ENCODE measurements around the gene CASP2.

The CASP2 gene

DNA sequence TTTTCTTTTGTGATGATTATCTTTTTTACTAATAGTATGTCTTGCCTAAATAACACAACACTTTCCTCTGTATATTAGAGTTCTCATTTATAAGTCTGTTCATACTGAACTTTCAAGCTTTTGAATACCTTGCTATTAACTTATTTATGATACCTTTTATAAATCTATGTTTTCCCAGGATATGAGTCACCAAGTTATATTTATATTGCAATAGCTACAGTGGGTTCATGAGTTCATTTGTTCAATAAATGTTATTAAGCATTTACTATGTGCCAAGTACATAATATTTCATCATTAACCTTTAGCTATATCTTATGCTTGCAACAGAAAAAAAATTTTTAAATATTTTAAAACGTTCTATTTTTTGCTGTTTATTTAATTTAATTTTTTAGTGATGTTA is 46.1 kb downstream of the CASP2 start:
- DNase-seq (ENCODE audit: low spot score) = no peak

DNA sequence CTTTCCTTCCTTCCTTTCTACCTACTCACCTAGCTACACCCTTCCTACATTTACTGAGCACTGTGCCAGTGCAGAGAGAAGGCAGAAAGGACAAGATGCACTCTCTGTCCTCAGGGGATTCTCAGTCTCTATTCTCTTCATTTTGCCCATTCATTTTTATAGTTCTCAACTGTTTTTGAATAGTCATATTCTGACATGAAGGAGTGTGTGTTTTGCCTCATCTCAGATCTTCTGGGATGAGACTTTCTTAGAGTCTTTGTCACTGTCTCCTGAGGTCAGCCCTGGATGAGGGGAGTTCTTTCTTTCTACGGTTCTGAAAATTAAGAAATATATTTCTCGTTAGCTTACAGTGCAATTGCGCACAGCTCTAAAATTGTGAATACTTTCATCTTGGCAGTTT is 49.1 kb downstream of the CASP2 start:
- DNase-seq (ENCODE audit: low spot score) = no peak

DNA sequence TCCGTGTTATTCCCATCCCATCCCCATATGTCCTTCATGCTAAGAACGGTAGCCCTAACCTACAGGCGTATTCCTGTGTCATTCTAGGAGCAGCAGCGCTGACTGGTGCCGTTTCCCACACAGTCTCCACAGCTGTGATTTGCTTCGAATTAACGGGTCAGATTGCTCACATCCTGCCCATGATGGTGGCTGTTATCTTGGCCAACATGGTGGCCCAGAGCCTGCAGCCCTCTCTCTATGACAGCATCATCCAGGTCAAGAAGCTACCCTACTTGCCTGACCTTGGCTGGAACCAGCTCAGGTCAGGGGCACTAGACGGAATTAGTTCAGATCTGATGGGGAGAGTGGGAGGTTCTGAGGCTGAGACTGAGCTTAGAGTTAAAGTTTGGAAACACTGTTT is 53.7 kb downstream of the CASP2 start:
- no peak for DNase-seq (ENCODE audit: low spot score)

DNA sequence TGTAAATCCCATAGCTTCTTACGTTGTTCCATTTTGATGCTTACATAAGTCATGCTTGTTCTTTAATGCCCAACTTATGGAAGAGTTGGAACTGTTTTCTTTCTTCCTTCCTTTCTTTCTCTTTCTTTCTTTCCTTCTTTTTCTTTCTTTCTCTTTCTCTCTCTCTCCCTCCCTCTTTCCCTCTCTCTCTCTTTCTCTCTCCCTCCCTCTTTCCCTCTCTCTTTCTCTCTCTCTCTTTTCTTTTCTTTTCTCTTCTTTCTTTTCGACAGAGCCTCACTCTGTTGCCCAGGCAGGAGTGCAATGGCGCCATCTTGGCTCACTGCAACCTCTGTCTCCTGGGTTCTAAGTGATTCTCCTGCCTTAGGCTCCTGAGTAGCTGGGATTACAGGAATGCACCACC is 55.4 kb downstream of the CASP2 start:
- no peak for DNase-seq (ENCODE audit: low spot score)

DNA sequence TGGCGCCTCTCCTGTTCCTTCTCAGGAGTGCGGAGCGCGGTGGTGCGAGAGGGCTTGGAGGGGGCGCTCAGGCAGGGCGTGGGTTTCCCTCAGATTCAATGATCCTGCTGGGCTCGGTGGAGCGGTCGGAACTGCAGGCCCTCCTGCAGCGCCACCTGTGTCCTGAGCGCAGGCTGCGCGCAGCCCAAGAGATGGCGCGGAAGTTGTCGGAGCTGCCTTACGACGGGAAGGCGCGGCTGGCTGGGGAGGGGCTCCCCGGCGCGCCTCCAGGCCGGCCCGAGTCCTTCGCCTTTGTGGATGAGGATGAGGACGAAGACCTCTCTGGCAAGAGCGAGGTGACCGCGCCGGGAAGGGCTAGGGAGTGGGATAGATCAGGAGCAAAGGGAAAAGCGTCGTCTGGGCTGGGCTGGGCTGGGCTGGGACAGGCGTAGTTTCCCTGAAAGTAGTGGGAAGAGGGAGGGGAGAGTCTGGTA is 57.3 kb downstream of the CASP2 start:
- peak; percentile 52 for DNase-seq (ENCODE audit: low spot score)

DNA sequence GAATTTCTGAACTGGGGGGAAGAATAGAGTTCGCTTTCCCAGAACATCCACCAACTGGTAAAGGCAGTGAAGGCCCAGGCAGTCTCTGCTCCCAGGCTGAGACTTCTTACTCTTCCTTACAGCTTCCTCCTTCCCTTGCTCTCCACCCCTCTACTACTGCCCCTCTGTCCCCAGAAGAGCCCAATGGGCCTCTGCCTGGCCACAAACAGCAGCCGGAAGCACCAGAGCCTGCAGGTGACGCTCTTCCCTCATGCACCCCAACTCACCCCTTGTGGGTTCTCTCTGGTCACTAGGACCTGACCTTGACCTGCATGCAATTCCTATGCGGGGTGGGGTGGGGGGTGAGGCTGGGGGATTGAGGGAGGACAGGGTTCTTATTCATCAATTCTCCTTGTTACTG is 57.9 kb downstream of the CASP2 start:
- DNase-seq (ENCODE audit: low spot score) = no peak

DNA sequence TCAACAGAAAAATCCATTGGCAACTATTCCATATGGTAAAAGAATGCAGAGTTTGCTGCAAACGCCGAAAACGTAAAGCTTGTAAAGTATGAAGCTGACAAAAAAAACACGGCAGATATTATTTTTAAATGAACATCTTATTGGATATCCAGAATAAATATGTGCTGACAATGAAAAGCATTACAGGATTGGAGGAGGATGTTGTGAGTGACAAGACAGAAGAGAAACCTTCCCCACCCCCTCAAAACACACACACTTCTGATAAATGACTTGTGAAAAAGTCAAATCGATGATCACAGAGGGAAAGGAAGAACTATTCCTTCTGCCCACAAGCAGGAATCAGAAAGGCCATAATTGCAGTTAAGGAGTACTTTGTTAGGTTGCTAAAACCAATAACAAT is 59.8 kb downstream of the CASP2 start:
- no peak for DNase-seq (ENCODE audit: low spot score)

DNA sequence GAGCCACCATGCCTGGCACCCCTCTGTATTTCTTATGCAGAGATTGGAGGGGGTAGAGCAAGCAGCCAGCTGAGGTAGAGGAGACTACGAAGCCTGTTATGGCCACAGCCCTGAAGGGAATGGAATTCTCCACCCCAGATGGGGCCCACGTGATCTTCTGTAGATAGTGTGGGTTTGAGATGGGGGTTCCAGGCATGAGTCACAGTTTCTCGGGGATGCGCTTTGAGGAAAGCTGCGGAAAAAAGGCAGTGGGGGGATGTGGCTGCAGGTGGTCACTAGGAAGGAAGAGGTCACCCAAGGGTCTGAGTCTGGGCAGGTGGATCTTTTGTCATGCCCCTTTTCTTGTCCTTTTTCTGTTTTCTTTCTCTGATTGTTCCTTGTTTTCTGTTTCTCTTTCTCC is 62.9 kb downstream of the CASP2 start:
- DNase-seq (ENCODE audit: low spot score) = no peak

DNA sequence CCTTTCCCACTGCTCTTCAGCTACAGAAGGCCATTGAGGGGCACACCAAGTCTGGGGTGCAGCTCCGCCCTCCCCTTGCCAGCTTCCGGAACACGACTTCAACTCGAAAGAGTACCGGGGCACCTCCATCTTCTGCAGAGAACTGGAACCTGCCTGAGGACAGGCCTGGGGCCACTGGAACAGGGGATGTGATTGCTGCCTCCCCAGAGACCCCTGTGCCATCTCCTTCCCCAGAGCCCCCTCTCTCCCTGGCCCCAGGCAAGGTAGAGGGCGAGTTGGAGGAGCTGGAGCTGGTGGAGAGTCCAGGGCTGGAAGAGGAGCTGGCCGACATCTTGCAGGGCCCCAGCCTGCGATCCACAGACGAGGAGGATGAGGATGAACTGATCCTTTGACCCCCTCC is 63.4 kb downstream of the CASP2 start:
- no peak for DNase-seq (ENCODE audit: low spot score)

DNA sequence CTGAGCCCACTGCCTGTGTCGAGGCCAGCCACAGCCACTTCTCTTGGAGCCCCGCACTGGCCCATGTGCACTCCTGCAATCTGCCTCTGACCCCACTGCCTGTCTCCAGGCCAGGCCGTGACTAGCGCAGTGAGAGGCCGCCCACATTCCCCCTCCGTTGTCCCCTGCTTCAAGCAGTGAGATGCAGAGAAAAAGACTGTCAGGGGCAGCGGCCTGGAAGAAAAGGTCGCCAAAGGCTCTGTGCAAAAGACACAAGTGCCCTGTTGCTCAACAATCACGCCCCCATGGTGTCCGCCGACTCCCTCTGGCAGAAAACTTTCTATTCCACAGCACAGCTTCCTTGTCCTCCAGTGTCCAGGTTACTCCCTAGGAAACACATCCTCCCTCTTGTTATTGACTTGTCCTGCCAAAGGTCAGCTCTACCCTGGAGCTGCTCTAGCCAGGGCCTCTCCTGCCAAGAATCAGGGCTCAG is 64.4 kb downstream of the CASP2 start:
- no peak for DNase-seq (ENCODE audit: low spot score)

DNA sequence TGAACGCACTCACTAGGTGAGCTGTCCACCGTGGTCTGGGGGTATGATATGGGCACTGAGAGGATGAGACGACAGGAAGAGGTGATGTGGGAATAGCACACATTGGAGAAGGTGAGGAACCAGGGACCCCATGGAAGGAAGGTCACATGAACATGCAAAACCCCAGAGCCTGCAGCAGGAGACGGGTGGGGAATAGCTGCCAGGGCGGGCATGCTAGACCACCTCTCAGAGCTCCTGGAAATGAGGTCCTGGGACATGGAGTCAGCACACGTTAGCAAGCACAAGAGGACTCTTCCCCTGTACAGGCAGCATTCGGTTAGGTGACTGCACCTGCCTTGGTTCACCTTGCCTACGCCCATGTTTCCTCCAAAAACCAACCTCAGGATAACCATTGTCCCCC is 66.2 kb downstream of the CASP2 start:
- no peak for DNase-seq (ENCODE audit: low spot score)

DNA sequence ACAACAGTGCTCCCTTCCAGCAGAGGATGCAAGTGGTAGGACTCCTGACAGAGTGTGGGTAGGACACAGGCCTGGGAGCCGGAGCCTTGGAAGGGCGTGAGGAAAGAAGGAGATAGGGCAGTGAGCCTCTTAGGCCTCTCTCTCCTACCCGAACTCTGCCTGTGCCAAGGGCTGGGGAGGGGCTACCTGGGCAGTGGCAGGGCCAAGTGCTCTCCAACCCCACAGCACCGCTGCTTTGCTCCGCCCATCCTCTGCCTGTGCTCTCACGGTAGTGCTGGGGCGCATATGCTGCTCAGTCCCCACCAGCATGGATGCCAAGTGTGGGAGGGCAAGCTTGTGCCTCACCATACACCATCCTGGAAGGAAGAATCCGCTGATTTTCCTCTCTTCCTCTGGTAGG is 66.8 kb downstream of the CASP2 start:
- no peak for DNase-seq (ENCODE audit: low spot score)

DNA sequence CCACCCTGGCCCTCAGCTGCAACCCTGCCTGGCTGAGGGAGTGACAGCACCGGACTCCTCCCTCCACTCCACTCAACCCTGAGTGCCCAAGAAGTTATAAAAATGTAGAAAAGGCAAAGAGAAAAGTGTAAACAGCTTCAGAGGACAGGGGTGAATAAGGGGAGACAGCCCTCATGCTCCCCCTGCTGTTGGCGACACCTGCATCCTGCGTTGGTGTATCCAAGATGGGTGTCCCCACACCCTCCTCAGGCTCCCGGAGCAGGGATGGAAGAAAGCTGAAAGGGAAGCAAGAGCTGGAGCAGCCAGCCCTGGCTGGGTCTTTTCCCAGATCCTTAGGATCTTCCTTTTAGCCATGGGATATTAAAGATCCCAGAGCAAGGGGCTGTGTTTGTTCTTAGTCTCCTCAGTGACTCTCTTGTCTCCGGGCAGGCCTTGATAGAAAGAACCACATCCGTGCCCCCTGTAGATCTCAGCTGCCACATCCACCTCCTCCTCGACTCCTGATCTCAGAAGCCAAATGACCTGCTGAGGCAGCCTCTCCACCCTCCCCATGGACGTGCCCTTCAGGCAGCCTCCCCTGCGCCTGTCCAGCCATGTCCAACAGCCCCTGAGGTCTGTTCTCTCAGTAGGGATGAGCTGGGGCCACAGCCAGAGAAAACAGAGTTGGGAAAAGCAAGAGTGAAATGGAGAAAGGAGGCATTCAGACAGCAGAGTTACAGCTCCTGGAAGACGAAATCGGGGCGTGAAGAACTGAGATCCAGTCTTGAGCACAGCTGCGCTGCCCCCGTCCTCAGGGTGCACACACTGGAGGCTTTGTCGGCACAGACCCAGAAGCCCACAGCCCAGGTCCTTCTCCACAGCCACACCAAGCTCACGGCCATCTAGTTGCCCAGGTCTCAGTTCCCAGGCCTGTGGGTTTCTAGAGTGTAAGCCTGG is 67.6 kb downstream of the CASP2 start:
- no peak for DNase-seq (ENCODE audit: low spot score)

DNA sequence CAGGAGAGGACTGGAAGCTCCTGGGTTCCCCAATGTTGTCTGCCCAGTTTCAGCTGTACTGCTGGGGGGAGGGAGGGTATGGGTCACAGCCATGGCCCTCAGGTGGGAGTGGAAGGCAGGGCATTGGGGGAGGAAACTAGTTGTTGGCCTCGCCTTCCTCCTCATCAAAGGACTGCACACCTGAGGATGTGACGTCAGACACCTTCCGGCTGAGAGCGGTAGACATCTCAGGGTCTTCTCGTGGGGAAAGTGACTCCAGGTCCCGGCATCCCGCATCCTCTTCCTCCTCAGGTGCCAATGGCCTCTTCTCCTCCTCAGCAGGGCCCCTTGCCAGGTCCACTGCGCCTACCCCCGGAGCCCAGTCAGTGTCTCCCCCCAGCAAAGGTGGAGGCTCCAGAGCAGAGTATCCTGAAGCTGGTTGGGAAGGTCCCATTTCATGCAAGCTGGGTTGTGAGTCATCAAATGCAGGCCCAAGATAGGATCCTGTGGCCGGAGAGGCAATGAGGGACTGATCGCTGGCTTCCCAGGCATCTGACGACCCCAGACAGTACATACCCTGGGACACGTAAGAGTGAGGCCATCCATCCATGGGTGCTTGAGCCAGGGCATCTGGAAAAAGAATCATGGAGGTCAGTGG is 68.4 kb downstream of the CASP2 start:
- DNase-seq (ENCODE audit: low spot score) = no peak

Data from kidney tubule cell (primary cell).